ENCODE results near the gene TRIM72. TPM values are rescaled to one million over a fixed set of nuclear protein-coding genes. Genes with fewer than 3 reads are reported as not detected.

TRIM72 gene
- total RNA-seq, 5 donors from 2014 or later (not counting 1 experiment from before 2014, with no cell fraction given), result 0.03 to 0.09 (median 0.09) TPM; not detected in 2

Other genes starting within 250 kb of the TRIM72 start
- 1 to 10 TPM in 3 of 5 donors, under 1 TPM in 2; 0.33 to 3.5 (median 1.3) TPM for gene HSD3B7, start 228.9 kb upstream of the TRIM72 start, total RNA-seq
- 1 to 10 TPM; 2.3 to 3.9 (median 3.4) TPM for gene STX1B, start 203.5 kb upstream of the TRIM72 start, total RNA-seq
- gene STX4, start 180.6 kb upstream of the TRIM72 start, total RNA-seq, result 100 to 1,000 TPM in 2 of 5 donors, 10 to 100 TPM in 3; 73.9 to 110 (median 94.6) TPM
- gene ZNF668, start 139.9 kb upstream of the TRIM72 start, total RNA-seq, result 10 to 100 TPM; 12.3 to 14.4 (median 14.3) TPM
- 10 to 100 TPM; 21.1 to 47.7 (median 44.1) TPM for gene ZNF646, start 139.7 kb upstream of the TRIM72 start, total RNA-seq
- gene PRSS53, start 125.2 kb upstream of the TRIM72 start, total RNA-seq, result 10 to 100 TPM in 3 of 5 donors, 1 to 10 TPM in 2; 4.5 to 15.3 (median 13.1) TPM
- 10 to 100 TPM; 31.8 to 66.4 (median 56.9) TPM for gene VKORC1, start 119.3 kb upstream of the TRIM72 start, total RNA-seq
- 10 to 100 TPM in 3 of 5 donors, 1 to 10 TPM in 2; 7.6 to 21.3 (median 19.3) TPM for gene BCKDK, start 105.7 kb upstream of the TRIM72 start, total RNA-seq
- gene KAT8, start 96.5 kb upstream of the TRIM72 start, total RNA-seq, result 100 to 1,000 TPM in 3 of 5 donors, 10 to 100 TPM in 2; 92.3 to 122 (median 102) TPM
- gene PRSS8, start 78.4 kb upstream of the TRIM72 start, total RNA-seq, result 1 to 10 TPM in 1 of 5 donors, under 1 TPM in 2, not detected in 2; 0.43 to 1.1 (median 0.55) TPM
- 1 to 10 TPM in 4 of 5 donors, under 1 TPM in 1; 0.42 to 1.2 (median 1.1) TPM for gene PRSS36, start 64.1 kb upstream of the TRIM72 start, total RNA-seq
- gene FUS, start 34.0 kb upstream of the TRIM72 start, total RNA-seq, result 100 to 1,000 TPM; 410 to 963 (median 434) TPM
- 10 to 100 TPM; 16.1 to 40.3 (median 33.4) TPM for gene PYCARD, start 11.4 kb upstream of the TRIM72 start, total RNA-seq
- not detected for gene PYDC1, start 3.0 kb downstream of the TRIM72 start, total RNA-seq
- gene ITGAM, start 45.9 kb downstream of the TRIM72 start, total RNA-seq, result 10 to 100 TPM in 2 of 5 donors, 1 to 10 TPM in 3; 1.8 to 20.0 (median 4.1) TPM
- 1 to 10 TPM; 1.4 to 4.3 (median 3.9) TPM for gene ITGAX, start 141.1 kb downstream of the TRIM72 start, total RNA-seq
- under 1 TPM in 3 of 5 donors, not detected in 2; 0.22 to 0.70 (median 0.23) TPM for gene ITGAD, start 179.2 kb downstream of the TRIM72 start, total RNA-seq
- gene COX6A2, start 214.2 kb downstream of the TRIM72 start, total RNA-seq, result not detected
- gene ZNF843, start 228.7 kb downstream of the TRIM72 start, total RNA-seq, result under 1 TPM in 4 of 5 donors, not detected in 1; 0.16 to 0.53 (median 0.26) TPM
- 10 to 100 TPM in 3 of 5 donors, 1 to 10 TPM in 2; 9.3 to 16.6 (median 10.2) TPM for gene ARMC5, start 245.4 kb downstream of the TRIM72 start, total RNA-seq